ENCODE results near the gene ATP5F1D. TPM values are rescaled to one million over a fixed set of nuclear protein-coding genes. Genes with fewer than 3 reads are reported as not detected.

Gene ATP5F1D
- total and polyA plus RNA-seq, 2 donors (not counting 1 experiment from before 2014, with no cell fraction given), result 150 to 166 TPM

DNA sequence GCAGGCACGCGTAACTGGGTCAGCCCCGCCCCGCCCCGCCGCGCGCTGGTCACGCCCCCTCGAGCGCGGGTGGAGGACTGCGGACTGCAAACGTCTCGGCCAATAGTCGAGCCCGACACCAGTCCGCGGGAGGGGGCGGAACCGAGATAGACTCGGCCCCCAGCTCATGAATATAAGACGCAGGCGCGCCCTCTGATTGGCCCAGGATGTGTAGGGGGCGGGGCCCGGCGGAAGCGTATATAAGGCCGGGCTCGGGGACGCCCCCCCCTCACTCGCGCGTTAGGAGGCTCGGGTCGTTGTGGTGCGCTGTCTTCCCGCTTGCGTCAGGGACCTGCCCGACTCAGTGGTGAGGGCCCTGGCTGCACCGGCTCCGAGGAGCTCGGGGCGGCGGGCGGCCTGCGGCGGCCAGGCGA, 27.5 kb downstream of the ATP5F1D start, which contains the start of gene CIRBP:
CIRBP (plus strand) TSS at position 268 of the 413 bp plus-strand sequence. CDS start 1,602 bp downstream, outside the sequence.
- peak within 1 kb of the TSS; percentile 73 for H3K9ac ChIP-seq (ENCODE audit: low read length)
- H3K36me3 ChIP-seq (replicated peaks in 1 of 2; ENCODE audit: control extremely low read depth in 1 of 2, control insufficient read depth in 1 of 2, extremely low read depth in 1 of 2, insufficient read depth in 2 of 2, low read length in 1 of 2), result peaks cover 9 to 42% of the 10 kb centered on the region in 2 experiments
- ChIA-PET CTCF (interaction anchor here (0.6 to 10.0 kb wide), 11 partner anchors 8 to 156 kb away, joined by 3 to 658 read pairs (median 3); partner anchors contain the start of genes ATP5F1D and NDUFS7), POLR2A (interaction anchor here (0.5 to 11.0 kb wide), 34 partner anchors 11 to 1975 kb away, joined by 3 to 402 read pairs (median 4); partner anchors contain the start of genes ATP5F1D, CBARP, GPX4 and NCLN)
- H3K9me3 Mint-ChIP-seq (ENCODE audit: insufficient read depth), result no peaks in the 10 kb centered on the region
- no peak for TF ChIP-seq EZH2 (IDR thresholded peaks at IDR 0.05; ENCODE audit: borderline replicate concordance, insufficient read depth, low read depth, low read length, poor library complexity, severe bottlenecking)
- TF ChIP-seq, protein P1, sequence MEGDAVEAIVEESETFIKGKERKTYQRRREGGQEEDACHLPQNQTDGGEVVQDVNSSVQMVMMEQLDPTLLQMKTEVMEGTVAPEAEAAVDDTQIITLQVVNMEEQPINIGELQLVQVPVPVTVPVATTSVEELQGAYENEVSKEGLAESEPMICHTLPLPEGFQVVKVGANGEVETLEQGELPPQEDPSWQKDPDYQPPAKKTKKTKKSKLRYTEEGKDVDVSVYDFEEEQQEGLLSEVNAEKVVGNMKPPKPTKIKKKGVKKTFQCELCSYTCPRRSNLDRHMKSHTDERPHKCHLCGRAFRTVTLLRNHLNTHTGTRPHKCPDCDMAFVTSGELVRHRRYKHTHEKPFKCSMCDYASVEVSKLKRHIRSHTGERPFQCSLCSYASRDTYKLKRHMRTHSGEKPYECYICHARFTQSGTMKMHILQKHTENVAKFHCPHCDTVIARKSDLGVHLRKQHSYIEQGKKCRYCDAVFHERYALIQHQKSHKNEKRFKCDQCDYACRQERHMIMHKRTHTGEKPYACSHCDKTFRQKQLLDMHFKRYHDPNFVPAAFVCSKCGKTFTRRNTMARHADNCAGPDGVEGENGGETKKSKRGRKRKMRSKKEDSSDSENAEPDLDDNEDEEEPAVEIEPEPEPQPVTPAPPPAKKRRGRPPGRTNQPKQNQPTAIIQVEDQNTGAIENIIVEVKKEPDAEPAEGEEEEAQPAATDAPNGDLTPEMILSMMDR (IDR thresholded peaks at IDR 0.05), result no peak
- peak within 1 kb of the TSS; percentile 75 to 96 (median 85) for H3K4me3 ChIP-seq (ENCODE audit: control extremely low read depth in 1 of 5, extremely low read depth in 1 of 5, insufficient read depth in 1 of 5, low read depth in 2 of 5, low read length in 4 of 5)
- peaks cover 65% of the 10 kb centered on the region for H3K79me2 ChIP-seq (ENCODE audit: control insufficient read depth, insufficient read depth, low read length)
- ATAC-seq (ENCODE audit: low read depth) (peak; percentile 66), DNase-seq (peak; percentile 100)
- H3K4me1 Mint-ChIP-seq, result peaks cover 80% of the 10 kb centered on the region
- H4K20me1 ChIP-seq (ENCODE audit: control insufficient read depth, insufficient read depth, low read length, poor library complexity, severe bottlenecking), result peaks cover 67% of the 10 kb centered on the region
- H3K27me3 Mint-ChIP-seq, result no peaks in the 10 kb centered on the region
- no peaks in the 10 kb centered on the region for H3K9me3 ChIP-seq (ENCODE audit: control extremely low read depth in 1 of 3, control insufficient read depth in 2 of 3, insufficient read depth in 1 of 3, low read length in 2 of 3)
- H3K4me3 Mint-ChIP-seq, result peak within 1 kb of the TSS; percentile 95
- WGBS (ENCODE audit: insufficient coverage), result under 1% methylated on average over 50 of the region's 50 CpGs
- peak within 1 kb of the TSS; percentile 83 for H3K4me2 ChIP-seq (replicated peaks; ENCODE audit: low read depth, low read length, poor library complexity, severe bottlenecking)
- no peaks in the 10 kb centered on the region for H3K27me3 ChIP-seq (replicated peaks in 1 of 4; ENCODE audit: control extremely low read depth in 1 of 4, control insufficient read depth in 3 of 4, insufficient read depth in 4 of 4, low read length in 3 of 4)
- peak within 1 kb of the TSS; percentile 88 to 92 for H3K27ac ChIP-seq (ENCODE audit: low read length in 2 of 2)
- H3K27ac Mint-ChIP-seq, result peak within 1 kb of the TSS; percentile 95
- intact Hi-C loops (cut with micrococcal nuclease), result loop anchor here (1.0 to 5.0 kb wide), 3 partner anchors 9 to 222 kb away; partner anchors contain the start of genes GPX4, PCSK4 and REEP6
- H2AFZ ChIP-seq (ENCODE audit: insufficient read depth, low read depth, low read length, poor library complexity, severe bottlenecking), result no peak within 1 kb of the TSS
- H3K4me1 ChIP-seq (ENCODE audit: control insufficient read depth in 2 of 2, insufficient read depth in 2 of 2, low read length in 2 of 2), result peaks cover 67 to 86% of the 10 kb centered on the region in 2 donors
